Body of pancreas (tissue), 4 donors: ENCODE results near the gene LCN6. TPM values are rescaled to one million over a fixed set of nuclear protein-coding genes. Genes with fewer than 3 reads are reported as not detected.
"Not testable (repeated sequence)": the region's sequence is repeated elsewhere in the genome, so short reads cannot be mapped to it uniquely, and the experiment has no call there.

Experiments
- ATAC-seq: fragments of 150-250 bp; one replicate; pipeline ENCODE4 v1.9.1; 2016
- DNase-seq, 4 donors: peaks; one replicate each; pipeline ENCODE4 v3.0.0-alpha.2; 2019
- H3K27ac ChIP-seq, 4 donors: fragments of 200-600 bp; sonication (generic); 1 replicate in 3 of 4; 2 replicates in 1 of 4; pipeline versions ENCODE4 v1.5.1 to v1.6.1; 2016 to 2019; ENCODE audit warnings: mild to moderate bottlenecking in 1 of 4, mixed read lengths in 1 of 4, moderate library complexity in 1 of 4
- H3K27me3 ChIP-seq, 2 donors: fragments of 200-600 bp; sonication (generic); one replicate each; pipeline ENCODE4 v1.6.0; 2016; ENCODE audit warnings: mild to moderate bottlenecking in 1 of 2
- H3K36me3 ChIP-seq, 2 donors: fragments of 200-600 bp; sonication (generic); replicated peaks in 1 of 2; 2 replicates each; pipeline ENCODE4 v1.5.1; 2016; ENCODE audit warnings: low read depth in 2 of 2; ENCODE audit not compliant: insufficient read depth in 1 of 2
- H3K4me1 ChIP-seq: fragments of 200-600 bp; sonication (generic); one replicate; pipeline ENCODE4 v1.6.0; 2016
- H3K4me3 ChIP-seq, 2 donors: fragments of 200-600 bp; sonication (generic); 1 replicate in 1 of 2; 2 replicates in 1 of 2; pipeline ENCODE4 v1.5.1; 2016 to 2019
- H3K9me3 ChIP-seq, 3 donors: fragments of 200-600 bp; sonication (generic); 1 replicate in 2 of 3; 2 replicates in 1 of 3; pipeline ENCODE4 v1.5.1; 2016
- CTCF ChIP-seq, 7 experiments: fragments of 450-650 bp in 4 of 7; fragments of 200-600 bp in 3 of 7; sonication (generic) in 3 of 7; IDR thresholded peaks; one replicate each; pipeline ENCODE4 v1.5.1; 2016 to 2019; ENCODE audit warnings: antibody characterized with exemption in 7 of 7
- POLR2A ChIP-seq, 3 donors: fragments of 450-650 bp; IDR thresholded peaks; one replicate each; pipeline ENCODE4 v1.6.1; 2016; ENCODE audit warnings: antibody characterized with exemption in 3 of 3, mild to moderate bottlenecking in 2 of 3
- WGBS, 2 donors: methylation state at CpG; one replicate each; pipeline ENCODE4 v1.1.5; 2017; 5-methylcytosine and 5-hydroxymethylcytosine counted together
- intact Hi-C: fragments of 100-400 bp; cut with DNase I; formaldehyde crosslinking; loops from one replicate; pipeline ENCODE4 v1.15.1; 2023
- total RNA-seq, 2 donors: library from RNA; depleted of rRNA; stranded (reverse); fragments of >200 nt; gene quantifications; one replicate each; pipeline ENCODE4 v1.1.0, GENCODE V29; 2016

The LCN6 gene
- not detected for total RNA-seq

- ATAC-seq = peak; percentile 11
- H3K4me1 ChIP-seq = peaks cover 14% of the 10 kb centered on the region
- H3K4me3 ChIP-seq = no peak within 1 kb of the TSS
- intact Hi-C loops = no loop called here
- no peak within 1 kb of the TSS for H3K27ac ChIP-seq
- no peaks in the 10 kb centered on the region for H3K9me3 ChIP-seq
- DNase-seq = no peak
- no peaks in the 10 kb centered on the region for H3K36me3 ChIP-seq
- 64% methylated on average over 8 of the region's 8 CpGs; no CpG with 5 or more reads in 1 of the 2 donors for WGBS, 2 donors
- no peaks in the 10 kb centered on the region for H3K27me3 ChIP-seq
- no peak for TF ChIP-seq CTCF (IDR thresholded peaks at IDR 0.05)
These were observed at the start of gene LCN6 for GRCh38 chr9:136748201-136748600. Gene LCN6 (minus strand): TSS chr9:136748525. CDS start chr9:136748483, 42 bp downstream.

GRCh38 chr9:136796775-136797347, 48.5 kb upstream of the LCN6 start:
- H3K4me3 ChIP-seq, ATAC-seq, H3K36me3 ChIP-seq, H3K9me3 ChIP-seq, H3K27me3 ChIP-seq, intact Hi-C loops: not testable (repeated sequence)
- Histone ChIP-seq H3K27ac (peak overlapping the region in 3 of 4 donors; percentile 16 to 63 (median 23)), H3K4me1 (peaks cover 75% of the 10 kb centered on the region)
- DNase-seq = peak; percentile 17 to 75 (median 52)
- peak in 1 of 3 donors; percentile 20 for TF ChIP-seq POLR2A (IDR thresholded peaks at IDR 0.05)
- 4 to 5% methylated on average over 10 of the region's 10 CpGs for WGBS, 2 donors

- Histone ChIP-seq H3K27me3 (no peaks in the 10 kb centered on the region), H3K36me3 (no peaks in the 10 kb centered on the region), H3K27ac (peak within 1 kb of the TSS in 3 of 4 donors; percentile 16 to 63 (median 23)), H3K4me1 (peaks cover 77% of the 10 kb centered on the region), H3K4me3 (no peak within 1 kb of the TSS), H3K9me3 (no peaks in the 10 kb centered on the region)
- no peak for TF ChIP-seq CTCF (IDR thresholded peaks at IDR 0.05)
- TF ChIP-seq POLR2A (IDR thresholded peaks at IDR 0.05) = no peak
- DNase-seq (no peak), ATAC-seq (no peak)
- WGBS, 2 donors = 38 to 43% methylated on average over 4 to 5 of the region's 5 CpGs
- intact Hi-C loops = no loop called here
These were observed 48.0 kb upstream of the LCN6 start, which contains the start of gene CCDC183 for GRCh38 chr9:136796238-136796774. Gene CCDC183 (plus strand): TSS chr9:136796338. CDS start chr9:136796398, 60 bp downstream.

GRCh38 chr9:136795000-136795348, 46.6 kb upstream of the LCN6 start:
- intact Hi-C loops = no loop called here
- Histone ChIP-seq H3K9me3 (no peaks in the 10 kb centered on the region), H3K36me3 (no peaks in the 10 kb centered on the region), H3K27me3 (no peaks in the 10 kb centered on the region), H3K4me1 (peaks cover 72% of the 10 kb centered on the region), H3K4me3 (no peak overlapping the region), H3K27ac (no peak overlapping the region)
- TF ChIP-seq CTCF (IDR thresholded peaks at IDR 0.05) (no peak), POLR2A (IDR thresholded peaks at IDR 0.05) (no peak)
- WGBS, 2 donors = 71 to 83% methylated on average over 6 of the region's 6 CpGs
- DNase-seq (no peak), ATAC-seq (no peak)

GRCh38 chr9:136794281-136794999, 46.1 kb upstream of the LCN6 start:
- Histone ChIP-seq H3K9me3 (no peaks in the 10 kb centered on the region), H3K4me3 (no peak overlapping the region), H3K4me1 (peaks cover 72% of the 10 kb centered on the region), H3K27ac (no peak overlapping the region), H3K36me3 (no peaks in the 10 kb centered on the region), H3K27me3 (no peaks in the 10 kb centered on the region)
- TF ChIP-seq CTCF (IDR thresholded peaks at IDR 0.05) = no peak
- no peak for TF ChIP-seq POLR2A (IDR thresholded peaks at IDR 0.05)
- 86 to 87% methylated on average over 13 to 14 of the region's 14 CpGs for WGBS, 2 donors
- ATAC-seq = no peak
- no peak for DNase-seq
- intact Hi-C loops = no loop called here
